Measurements from ENCODE around the gene HAPLN2.

Gene HAPLN2

DNA sequence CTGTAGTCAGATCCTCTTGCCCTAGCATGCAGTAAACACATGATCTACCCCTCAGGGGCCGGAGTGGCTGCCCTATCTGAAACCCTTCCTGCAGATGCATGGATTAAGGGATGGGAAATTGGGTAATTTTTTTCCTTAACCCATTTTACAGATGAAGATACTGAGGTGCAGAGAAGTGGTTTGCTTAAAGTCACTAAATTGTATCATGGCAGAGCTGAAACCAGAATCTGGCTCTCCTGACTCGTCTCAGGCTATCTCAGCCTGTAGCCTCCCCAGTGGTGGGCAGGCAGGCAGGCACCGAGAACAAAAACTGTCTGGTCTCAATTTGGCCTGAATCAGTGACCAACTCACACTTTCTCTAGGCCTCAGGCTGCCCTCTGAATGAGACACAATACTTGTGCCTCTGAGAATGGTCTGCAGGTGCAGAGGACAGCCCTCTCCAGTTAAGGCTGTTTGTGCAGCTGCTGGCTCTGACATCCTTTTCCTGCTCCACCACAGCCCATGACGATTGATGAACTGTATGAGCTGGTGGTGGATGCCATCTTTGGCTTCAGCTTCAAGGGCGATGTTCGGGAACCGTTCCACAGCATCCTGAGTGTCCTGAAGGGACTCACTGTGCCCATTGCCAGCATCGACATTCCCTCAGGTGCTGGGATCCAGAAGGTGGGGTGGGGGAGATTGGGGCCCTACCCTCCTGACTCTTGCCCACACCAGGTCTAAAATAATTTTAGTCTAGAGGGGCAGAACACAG, 26.1 kb upstream of the HAPLN2 start:
- Histone ChIP-seq H3K9ac (ENCODE audit: low read length) (no peak overlapping the region), H3K27ac (ENCODE audit: low read depth, low read length) (no peak overlapping the region), H3K9me3 (ENCODE audit: control insufficient read depth, insufficient read depth, low read depth, low read length) (no peaks in the 10 kb centered on the region), H3K4me1 (ENCODE audit: control insufficient read depth, insufficient read depth, low read length) (peaks cover 9% of the 10 kb centered on the region), H3K36me3 (ENCODE audit: control insufficient read depth, insufficient read depth, low read length) (peaks cover 56% of the 10 kb centered on the region), H3K4me3 (ENCODE audit: low read depth, low read length) (no peak overlapping the region), H3K27me3 (ENCODE audit: control insufficient read depth, insufficient read depth, low read length) (no peaks in the 10 kb centered on the region)

DNA sequence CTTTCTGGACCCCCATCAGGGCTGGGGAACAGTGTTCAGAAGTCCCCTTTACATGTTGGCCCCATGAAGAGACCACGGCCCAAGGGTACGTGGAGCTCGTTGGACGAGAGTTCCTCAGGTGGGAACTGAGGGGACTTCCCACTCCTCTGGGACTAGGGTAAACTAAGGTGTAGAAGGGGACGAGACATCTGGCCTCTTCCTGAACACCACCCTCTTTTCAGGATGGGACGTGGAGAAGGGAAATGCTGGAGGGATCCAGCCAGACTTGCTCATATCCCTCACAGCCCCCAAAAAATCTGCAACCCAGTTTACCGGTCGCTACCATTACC, 25.6 kb upstream of the HAPLN2 start:
- peaks cover 9% of the 10 kb centered on the region for H3K4me1 ChIP-seq (ENCODE audit: control insufficient read depth, insufficient read depth, low read length)
- no peaks in the 10 kb centered on the region for H3K27me3 ChIP-seq (ENCODE audit: control insufficient read depth, insufficient read depth, low read length)
- H3K4me3 ChIP-seq (ENCODE audit: low read depth, low read length): no peak overlapping the region
- H3K27ac ChIP-seq (ENCODE audit: low read depth, low read length): no peak overlapping the region
- peaks cover 61% of the 10 kb centered on the region for H3K36me3 ChIP-seq (ENCODE audit: control insufficient read depth, insufficient read depth, low read length)
- H3K9me3 ChIP-seq (ENCODE audit: control insufficient read depth, insufficient read depth, low read depth, low read length): no peaks in the 10 kb centered on the region
- no peak overlapping the region for H3K9ac ChIP-seq (ENCODE audit: low read length)

DNA sequence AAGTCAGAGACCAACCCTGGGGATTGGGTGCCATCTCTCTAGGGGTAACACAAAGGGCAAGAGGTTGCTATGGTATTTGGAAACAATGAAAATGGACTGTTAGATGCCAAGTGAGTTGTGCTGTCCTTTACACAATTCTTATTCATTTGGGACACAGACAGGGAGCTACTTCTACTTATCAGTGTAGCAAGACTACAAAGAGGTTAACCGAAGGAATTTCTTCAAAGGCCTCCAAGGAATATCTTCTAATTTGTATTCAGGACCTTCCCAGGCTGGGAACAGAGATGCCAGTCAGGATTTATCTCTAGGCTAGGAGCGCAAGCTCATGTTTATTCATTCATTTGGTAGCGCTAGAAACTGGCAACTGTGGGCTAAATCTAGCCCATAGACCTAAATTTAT, 25.0 kb upstream of the HAPLN2 start:
- no peak overlapping the region for H3K4me3 ChIP-seq (ENCODE audit: low read depth, low read length)
- peaks cover 65% of the 10 kb centered on the region for H3K36me3 ChIP-seq (ENCODE audit: control insufficient read depth, insufficient read depth, low read length)
- H3K27me3 ChIP-seq (ENCODE audit: control insufficient read depth, insufficient read depth, low read length): no peaks in the 10 kb centered on the region
- H3K4me1 ChIP-seq (ENCODE audit: control insufficient read depth, insufficient read depth, low read length): peaks cover 9% of the 10 kb centered on the region
- H3K27ac ChIP-seq (ENCODE audit: low read depth, low read length): no peak overlapping the region
- no peaks in the 10 kb centered on the region for H3K9me3 ChIP-seq (ENCODE audit: control insufficient read depth, insufficient read depth, low read depth, low read length)
- H3K9ac ChIP-seq (ENCODE audit: low read length): no peak overlapping the region

- no peak overlapping the region for H3K9ac ChIP-seq (ENCODE audit: low read length)
- H3K27ac ChIP-seq (ENCODE audit: low read depth, low read length): no peak overlapping the region
- H3K27me3 ChIP-seq (ENCODE audit: control insufficient read depth, insufficient read depth, low read length): no peaks in the 10 kb centered on the region
- H3K36me3 ChIP-seq (ENCODE audit: control insufficient read depth, insufficient read depth, low read length): peaks cover 70% of the 10 kb centered on the region
- H3K4me3 ChIP-seq (ENCODE audit: low read depth, low read length): no peak overlapping the region
- no peaks in the 10 kb centered on the region for H3K9me3 ChIP-seq (ENCODE audit: control insufficient read depth, insufficient read depth, low read depth, low read length)
- peaks cover 9% of the 10 kb centered on the region for H3K4me1 ChIP-seq (ENCODE audit: control insufficient read depth, insufficient read depth, low read length)
Observed at GRCh38 chr1:156595016-156595415, 24.2 kb upstream of the HAPLN2 start.

DNA sequence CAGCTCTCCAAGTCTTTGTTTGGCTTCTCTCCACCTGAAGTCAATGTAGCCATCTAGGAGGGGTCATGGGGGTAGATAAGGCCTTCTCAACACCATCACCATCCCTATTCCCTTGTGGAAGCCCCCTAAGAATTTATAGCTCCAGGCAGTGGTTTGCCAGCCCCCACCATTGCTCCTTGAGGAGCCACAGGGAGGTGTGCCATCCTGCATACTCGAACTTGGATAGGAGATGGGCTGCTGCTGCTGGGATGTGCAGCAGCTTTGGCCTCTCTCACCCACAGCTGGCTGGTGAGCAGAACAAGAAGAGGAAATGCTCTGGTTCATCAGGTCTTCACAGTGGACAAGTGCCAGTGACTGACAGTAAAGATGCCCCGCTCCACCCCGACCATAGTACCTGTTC, 22.8 kb upstream of the HAPLN2 start:
- peaks cover 70% of the 10 kb centered on the region for H3K36me3 ChIP-seq (ENCODE audit: control insufficient read depth, insufficient read depth, low read length)

GRCh38 chr1:156598125-156598524, 21.1 kb upstream of the HAPLN2 start:
- no peaks in the 10 kb centered on the region for H3K27me3 ChIP-seq (ENCODE audit: control insufficient read depth, insufficient read depth, low read length)
- no peaks in the 10 kb centered on the region for H3K9me3 ChIP-seq (ENCODE audit: control insufficient read depth, insufficient read depth, low read depth, low read length)
- no peak overlapping the region for H3K4me3 ChIP-seq (ENCODE audit: low read depth, low read length)
- H3K36me3 ChIP-seq (ENCODE audit: control insufficient read depth, insufficient read depth, low read length): peaks cover 64% of the 10 kb centered on the region
- H3K9ac ChIP-seq (ENCODE audit: low read length): no peak overlapping the region
- no peaks in the 10 kb centered on the region for H3K4me1 ChIP-seq (ENCODE audit: control insufficient read depth, insufficient read depth, low read length)
- no peak overlapping the region for H3K27ac ChIP-seq (ENCODE audit: low read depth, low read length)

More for the DNA sequence above, 22.8 kb upstream of the HAPLN2 start:
- H3K9ac ChIP-seq (ENCODE audit: low read length): no peak overlapping the region
- H3K4me1 ChIP-seq (ENCODE audit: control insufficient read depth, insufficient read depth, low read length): peaks cover under 1% of the 10 kb centered on the region; the same call in 1 of the 2 replicates
- no peaks in the 10 kb centered on the region for H3K27me3 ChIP-seq (ENCODE audit: control insufficient read depth, insufficient read depth, low read length)
- H3K9me3 ChIP-seq (ENCODE audit: control insufficient read depth, insufficient read depth, low read depth, low read length): no peaks in the 10 kb centered on the region
- no peak overlapping the region for H3K4me3 ChIP-seq (ENCODE audit: low read depth, low read length)
- no peak overlapping the region for H3K27ac ChIP-seq (ENCODE audit: low read depth, low read length)

GRCh38 chr1:156598731-156599432, 20.3 kb upstream of the HAPLN2 start:
- Histone ChIP-seq H3K4me3 (ENCODE audit: low read depth, low read length) (no peak overlapping the region), H3K4me1 (ENCODE audit: control insufficient read depth, insufficient read depth, low read length) (no peaks in the 10 kb centered on the region), H3K9me3 (ENCODE audit: control insufficient read depth, insufficient read depth, low read depth, low read length) (no peaks in the 10 kb centered on the region), H3K27ac (ENCODE audit: low read depth, low read length) (no peak overlapping the region), H3K27me3 (ENCODE audit: control insufficient read depth, insufficient read depth, low read length) (no peaks in the 10 kb centered on the region), H3K36me3 (ENCODE audit: control insufficient read depth, insufficient read depth, low read length) (peaks cover 57% of the 10 kb centered on the region), H3K9ac (ENCODE audit: low read length) (no peak overlapping the region)

DNA sequence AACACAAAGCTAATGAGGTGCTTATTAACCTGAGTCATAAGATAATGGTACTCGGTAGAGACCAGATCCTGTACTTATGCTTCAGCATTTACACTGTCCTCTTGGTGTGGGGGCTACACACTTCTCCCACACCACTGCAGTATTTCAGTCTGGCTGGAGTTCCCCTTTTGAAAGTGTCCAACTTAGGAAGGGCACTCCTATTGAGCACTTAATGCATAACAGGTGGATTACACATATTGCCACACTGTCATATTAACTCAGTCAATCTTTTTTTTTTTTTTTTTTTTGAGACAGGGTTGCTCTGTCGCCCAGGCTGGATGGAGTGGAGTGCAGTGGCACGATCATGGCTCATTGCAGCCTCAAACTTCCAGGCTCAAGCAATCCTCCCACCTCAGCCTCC, 19.4 kb upstream of the HAPLN2 start:
- Histone ChIP-seq H3K9me3 (ENCODE audit: control insufficient read depth, insufficient read depth, low read depth, low read length) (no peaks in the 10 kb centered on the region), H3K4me3 (ENCODE audit: low read depth, low read length) (0 out of 2 replicates have a peak overlapping the region, but pooled peaks have one; percentile 89), H3K27ac (ENCODE audit: low read depth, low read length) (no peak overlapping the region), H3K36me3 (ENCODE audit: control insufficient read depth, insufficient read depth, low read length) (peaks cover 47% of the 10 kb centered on the region), H3K27me3 (ENCODE audit: control insufficient read depth, insufficient read depth, low read length) (no peaks in the 10 kb centered on the region), H3K4me1 (ENCODE audit: control insufficient read depth, insufficient read depth, low read length) (no peaks in the 10 kb centered on the region), H3K9ac (ENCODE audit: low read length) (no peak overlapping the region)

GRCh38 chr1:156600733-156601121, 18.5 kb upstream of the HAPLN2 start:
- no peaks in the 10 kb centered on the region for H3K9me3 ChIP-seq (ENCODE audit: control insufficient read depth, insufficient read depth, low read depth, low read length)
- peaks cover 38% of the 10 kb centered on the region for H3K36me3 ChIP-seq (ENCODE audit: control insufficient read depth, insufficient read depth, low read length)
- no peaks in the 10 kb centered on the region for H3K4me1 ChIP-seq (ENCODE audit: control insufficient read depth, insufficient read depth, low read length)
- peak overlapping the region; percentile 76 for H3K27ac ChIP-seq (ENCODE audit: low read depth, low read length)
- H3K27me3 ChIP-seq (ENCODE audit: control insufficient read depth, insufficient read depth, low read length): no peaks in the 10 kb centered on the region
- H3K4me3 ChIP-seq (ENCODE audit: low read depth, low read length): peak overlapping the region; percentile 89
- peak overlapping the region; percentile 97 for H3K9ac ChIP-seq (ENCODE audit: low read length)

DNA sequence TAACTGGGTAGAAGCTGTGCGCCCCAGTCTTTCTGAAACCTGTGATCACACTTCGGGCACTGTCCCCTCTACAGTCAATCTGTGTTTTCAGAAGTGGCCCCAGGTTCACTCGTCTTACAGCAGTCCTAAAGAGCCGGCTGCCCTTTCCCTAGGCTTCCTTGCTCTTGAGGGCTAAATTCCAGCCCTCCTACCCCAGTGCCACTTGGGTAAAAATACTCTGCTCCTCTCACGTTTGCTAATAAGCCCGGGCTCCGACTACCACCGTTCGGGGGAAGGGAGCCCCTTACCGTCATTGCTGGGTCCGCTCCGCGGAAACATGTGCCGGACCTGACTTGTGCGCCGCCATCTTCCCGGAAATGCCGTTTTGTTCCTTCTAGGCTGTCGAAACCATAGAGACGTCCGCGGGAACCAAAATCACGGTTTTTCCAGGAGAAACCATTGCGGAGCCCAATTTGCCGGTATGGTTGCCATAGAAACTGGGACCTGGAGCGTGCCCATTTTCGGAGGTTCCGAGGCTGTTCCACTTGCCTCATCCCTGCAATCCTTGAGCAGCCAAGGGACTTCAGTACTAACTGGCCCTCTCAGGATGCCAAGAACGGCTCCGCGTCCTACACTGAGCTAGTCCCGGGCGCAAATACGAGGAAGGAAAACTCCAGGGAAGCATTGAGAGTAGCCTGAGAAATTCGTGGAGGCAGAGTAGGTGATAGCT, 17.9 kb upstream of the HAPLN2 start, which contains the start of gene GPATCH4:
Gene GPATCH4 (minus strand): TSS at position 358 of the 709 bp plus-strand sequence.
- Histone ChIP-seq H3K27ac (ENCODE audit: low read depth, low read length) (peak within 1 kb of the TSS; percentile 76), H3K9ac (ENCODE audit: low read length) (peak within 1 kb of the TSS; percentile 97), H3K4me3 (ENCODE audit: low read depth, low read length) (peak within 1 kb of the TSS; percentile 89), H3K4me1 (ENCODE audit: control insufficient read depth, insufficient read depth, low read length) (no peaks in the 10 kb centered on the region), H3K36me3 (ENCODE audit: control insufficient read depth, insufficient read depth, low read length) (peaks cover 33% of the 10 kb centered on the region), H3K27me3 (ENCODE audit: control insufficient read depth, insufficient read depth, low read length) (no peaks in the 10 kb centered on the region), H3K9me3 (ENCODE audit: control insufficient read depth, insufficient read depth, low read depth, low read length) (no peaks in the 10 kb centered on the region)

DNA sequence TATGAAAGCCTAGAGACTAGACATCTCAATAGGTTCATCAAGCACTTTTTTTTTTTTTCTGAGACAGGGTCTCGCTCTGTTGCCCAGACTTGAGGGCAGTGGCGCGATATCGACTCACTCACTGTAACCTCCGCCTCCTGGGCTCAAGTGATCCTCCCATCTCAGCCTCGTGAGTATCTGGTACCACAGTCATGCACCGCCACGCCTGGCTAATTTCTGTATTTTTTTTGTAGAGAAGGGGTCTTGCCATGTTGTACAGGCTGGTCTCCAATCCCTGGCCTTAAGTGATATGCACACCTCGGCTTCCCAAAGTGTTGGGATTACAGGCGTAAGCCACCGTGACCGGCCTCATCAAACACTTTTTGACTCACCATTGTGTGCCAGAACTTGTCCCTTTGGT, 17.3 kb upstream of the HAPLN2 start:
- Histone ChIP-seq H3K27ac (ENCODE audit: low read depth, low read length) (no peak overlapping the region), H3K9ac (ENCODE audit: low read length) (peak overlapping the region; percentile 97)

More for the DNA sequence above, 17.3 kb upstream of the HAPLN2 start:
- peaks cover 27% of the 10 kb centered on the region for H3K36me3 ChIP-seq (ENCODE audit: control insufficient read depth, insufficient read depth, low read length)
- H3K27me3 ChIP-seq (ENCODE audit: control insufficient read depth, insufficient read depth, low read length): no peaks in the 10 kb centered on the region
- H3K4me3 ChIP-seq (ENCODE audit: low read depth, low read length): peak overlapping the region; percentile 89
- H3K4me1 ChIP-seq (ENCODE audit: control insufficient read depth, insufficient read depth, low read length): no peaks in the 10 kb centered on the region
- no peaks in the 10 kb centered on the region for H3K9me3 ChIP-seq (ENCODE audit: control insufficient read depth, insufficient read depth, low read depth, low read length)

Measured in HUES6 (cell line).